Measurements from ENCODE around the gene VRK1. TPM values are rescaled to one million over a fixed set of nuclear protein-coding genes. Genes with fewer than 3 reads are reported as not detected.
"Not testable (repeated sequence)": the region's sequence is repeated elsewhere in the genome, so short reads cannot be mapped to it uniquely, and the experiment has no call there.

VRK1 gene
- total RNA-seq, 4 donors from 2014 or later = 9.3 to 12.2 (median 12.1) TPM

GRCh38 chr14:96762650-96763049 lies 34.5 kb upstream of the VRK1 start:
- WGBS = 8% methylated on average over 3 of the region's 3 CpGs
- Histone ChIP-seq H3K9me3 (no peaks in the 10 kb centered on the region), H3K4me3 (no peak overlapping the region), H3K36me3 (no peaks in the 10 kb centered on the region), H3K27me3 (no peaks in the 10 kb centered on the region), H3K4me1 (no peaks in the 10 kb centered on the region), H3K27ac (no peak overlapping the region)
- DNase-seq (ENCODE audit: low spot score in 2 of 2) = no peak
- no peak for TF ChIP-seq CTCF (IDR thresholded peaks at IDR 0.05)
- TF ChIP-seq POLR2A (IDR thresholded peaks at IDR 0.05) = no peak
- TF ChIP-seq EP300 (IDR thresholded peaks at IDR 0.05) = no peak
- TF ChIP-seq POLR2AphosphoS5 (IDR thresholded peaks at IDR 0.05) = no peak

GRCh38 chr14:96764012-96764411 lies 33.2 kb upstream of the VRK1 start:
- peaks cover 4% of the 10 kb centered on the region for H3K27me3 ChIP-seq
- DNase-seq (ENCODE audit: low spot score in 2 of 2) = no peak
- no peaks in the 10 kb centered on the region for H3K36me3 ChIP-seq
- H3K4me1 ChIP-seq = no peaks in the 10 kb centered on the region
- H3K27ac ChIP-seq = no peak overlapping the region
- H3K4me3 ChIP-seq = no peak overlapping the region
- no peaks in the 10 kb centered on the region for H3K9me3 ChIP-seq
- WGBS = 82% methylated on average over 7 of the region's 7 CpGs
- TF ChIP-seq EP300 (IDR thresholded peaks at IDR 0.05) (no peak), POLR2A (IDR thresholded peaks at IDR 0.05) (no peak), CTCF (IDR thresholded peaks at IDR 0.05) (no peak), POLR2AphosphoS5 (IDR thresholded peaks at IDR 0.05) (no peak)

- 100% methylated on average over 1 of the region's 1 CpG for WGBS
- H3K27ac ChIP-seq; H3K36me3 ChIP-seq; H3K4me1 ChIP-seq; H3K4me3 ChIP-seq; DNase-seq (ENCODE audit: low spot score in 2 of 2); H3K9me3 ChIP-seq: not testable (repeated sequence)
- peaks cover 15% of the 10 kb centered on the region for H3K27me3 ChIP-seq
Observed at GRCh38 chr14:96765205-96765604, 32.0 kb upstream of the VRK1 start.

- no peak overlapping the region for H3K27ac ChIP-seq
- no peak overlapping the region for H3K4me3 ChIP-seq
- H3K36me3 ChIP-seq = no peaks in the 10 kb centered on the region
- H3K4me1 ChIP-seq = no peaks in the 10 kb centered on the region
- TF ChIP-seq CTCF (IDR thresholded peaks at IDR 0.05) (no peak), POLR2A (IDR thresholded peaks at IDR 0.05) (no peak), POLR2AphosphoS5 (IDR thresholded peaks at IDR 0.05) (no peak), EP300 (IDR thresholded peaks at IDR 0.05) (no peak)
- peaks cover 23% of the 10 kb centered on the region for H3K27me3 ChIP-seq
- 64% methylated on average over 5 of the region's 5 CpGs for WGBS
- no peak for DNase-seq (ENCODE audit: low spot score in 2 of 2)
- H3K9me3 ChIP-seq = no peaks in the 10 kb centered on the region
Observed at GRCh38 chr14:96772929-96773328, 24.3 kb upstream of the VRK1 start.

- no peak overlapping the region for H3K4me3 ChIP-seq
- H3K36me3 ChIP-seq = no peaks in the 10 kb centered on the region
- H3K4me1 ChIP-seq = no peaks in the 10 kb centered on the region
- WGBS = 88% methylated on average over 4 of the region's 4 CpGs
- DNase-seq (ENCODE audit: low spot score in 2 of 2) = no peak
- no peaks in the 10 kb centered on the region for H3K27me3 ChIP-seq
- H3K27ac ChIP-seq = no peak overlapping the region
- no peaks in the 10 kb centered on the region for H3K9me3 ChIP-seq
- TF ChIP-seq POLR2AphosphoS5 (IDR thresholded peaks at IDR 0.05) = no peak
- no peak for TF ChIP-seq CTCF (IDR thresholded peaks at IDR 0.05)
- no peak for TF ChIP-seq EP300 (IDR thresholded peaks at IDR 0.05)
- no peak for TF ChIP-seq POLR2A (IDR thresholded peaks at IDR 0.05)
Observed at GRCh38 chr14:96776791-96777190, 20.4 kb upstream of the VRK1 start.

GRCh38 chr14:96780500-96780899 lies 16.7 kb upstream of the VRK1 start:
- H3K9me3 ChIP-seq = no peaks in the 10 kb centered on the region
- WGBS = 87% methylated on average over 3 of the region's 3 CpGs
- H3K27ac ChIP-seq = no peak overlapping the region
- H3K4me3 ChIP-seq = no peak overlapping the region
- TF ChIP-seq POLR2A (IDR thresholded peaks at IDR 0.05) = no peak
- no peak for TF ChIP-seq CTCF (IDR thresholded peaks at IDR 0.05)
- H3K27me3 ChIP-seq = no peaks in the 10 kb centered on the region
- no peak for DNase-seq (ENCODE audit: low spot score in 2 of 2)
- no peaks in the 10 kb centered on the region for H3K4me1 ChIP-seq
- H3K36me3 ChIP-seq = no peaks in the 10 kb centered on the region

All from suprapubic skin (tissue), 4 donors.